AG04449 (cell line): Measurements from ENCODE around the gene DUOX1.

Experiments
- CTCF ChIA-PET: fragments of 350-600 bp; formaldehyde crosslinking; extraction: SDS; loops from one replicate; lab custom pipeline; 2021; ENCODE audit warnings: antibody characterized with exemption; lab: Yijun Ruan, JAX
- POLR2A ChIA-PET: fragments of 400-600, 350-600 bp; formaldehyde crosslinking; extraction: SDS; loops from one replicate; lab custom pipeline; 2020; ENCODE audit warnings: antibody characterized with exemption, inconsistent platforms; lab: Yijun Ruan, JAX
- DNase-seq: peaks from one replicate; pipeline ENCODE4 v3.0.0-alpha.2; 2010; ENCODE audit warnings: low read depth, low spot score
- H3K4me3 ChIP-seq: 2 replicates; pipeline ENCODE4 v1.5.1; 2011; ENCODE audit warnings: low read depth, mild to moderate bottlenecking, control low read depth, low read length
- CTCF ChIP-seq: IDR thresholded peaks from one replicate; pipeline ENCODE4 v1.5.1; 2011; ENCODE audit warnings: mild to moderate bottlenecking, moderate library complexity, low read length, control low read depth, inconsistent platforms; ENCODE audit not compliant: insufficient read depth; ENCODE audit errors: missing control alignments

Gene DUOX1

GRCh38 chr15:45138814-45139765 is 9.3 kb downstream of the DUOX1 start:
- no peak for TF ChIP-seq CTCF
- no peak overlapping the region for H3K4me3 ChIP-seq
- POLR2A ChIA-PET = no interaction called here
- DNase-seq = no peak
- CTCF ChIA-PET = interaction anchor here (0.8 to 11.5 kb wide), 4 partner anchors 13 to 24 kb away, joined by 3 to 129 read pairs (median 5); no protein-coding TSS in a partner anchor

GRCh38 chr15:45139770-45140169 is 10.0 kb downstream of the DUOX1 start:
- no peak for TF ChIP-seq CTCF
- H3K4me3 ChIP-seq = no peak overlapping the region
- POLR2A ChIA-PET = interaction anchor here (0.6 kb wide), 1 partner anchor 58 kb away, joined by 7 read pairs; no protein-coding TSS in a partner anchor
- CTCF ChIA-PET = interaction anchor here (0.7 to 11.5 kb wide), 4 partner anchors 13 to 18 kb away, joined by 3 to 129 read pairs (median 4); no protein-coding TSS in a partner anchor
- DNase-seq = no peak

- POLR2A ChIA-PET = interaction anchor here (0.6 kb wide), 1 partner anchor 57 kb away, joined by 7 read pairs; no protein-coding TSS in a partner anchor
These were observed 10.9 kb downstream of the DUOX1 start for GRCh38 chr15:45140557-45141250.

GRCh38 chr15:45141386-45141785 is 11.6 kb downstream of the DUOX1 start:
- ChIA-PET POLR2A (no interaction called here), CTCF (interaction anchor here (0.6 to 2.3 kb wide), 4 partner anchors 14 to 23 kb away, joined by 4 to 11 read pairs (median 7); no protein-coding TSS in a partner anchor)
- no peak overlapping the region for H3K4me3 ChIP-seq
- no peak for DNase-seq
- no peak for TF ChIP-seq CTCF

More at GRCh38 chr15:45140557-45141250, 10.9 kb downstream of the DUOX1 start:
- no peak for TF ChIP-seq CTCF
- CTCF ChIA-PET = interaction anchor here (0.7 to 11.5 kb wide), 2 partner anchors 14 to 19 kb away, joined by 3 to 129 read pairs; no protein-coding TSS in a partner anchor
- DNase-seq = no peak
- no peak overlapping the region for H3K4me3 ChIP-seq

GRCh38 chr15:45143056-45143455 is 13.3 kb downstream of the DUOX1 start:
- no peak for DNase-seq
- CTCF ChIA-PET = interaction anchor here (1.1 to 2.3 kb wide), 5 partner anchors 16 to 25 kb away, joined by 3 to 11 read pairs (median 5); no protein-coding TSS in a partner anchor
- no peak overlapping the region for H3K4me3 ChIP-seq
- TF ChIP-seq CTCF = no peak
- POLR2A ChIA-PET = no interaction called here
